ENCODE data around the gene CAMK1. TPM values are rescaled to one million over a fixed set of nuclear protein-coding genes. Genes with fewer than 3 reads are reported as not detected.

Gene CAMK1
- total RNA-seq, 2 experiments from 2014 or later = 33.5 to 35.7 TPM

GRCh38 chr3:9749645-9750555, 19.8 kb downstream of the CAMK1 start, which contains the start of gene OGG1:
Gene OGG1, plus strand, starts transcription at chr3:9749952. Its CDS starts 335 bp downstream, at chr3:9750287.
- Mint-ChIP-seq H3K4me1 (ENCODE audit: low read depth) (peaks cover 74% of the 10 kb centered on the region), H3K9me3 (ENCODE audit: insufficient read depth) (no peaks in the 10 kb centered on the region), H3K27me3 (ENCODE audit: low read depth) (no peaks in the 10 kb centered on the region), H3K4me3 (peak within 1 kb of the TSS; percentile 98), H3K36me3 (ENCODE audit: low read depth) (peaks cover 84% of the 10 kb centered on the region), H3K27ac (peak within 1 kb of the TSS; percentile 95)
- ChIA-PET CTCF (interaction anchor here (1.2 to 2.3 kb wide), 6 partner anchors 10 to 32 kb away, joined by 4 to 9 read pairs (median 6); partner anchors contain the start of gene BRPF1), POLR2A (interaction anchor here (0.7 to 4.4 kb wide), 8 partner anchors 10 to 387 kb away, joined by 3 to 29 read pairs (median 5); partner anchors contain the start of genes ARPC4, BRPF1, TADA3 and THUMPD3)
- DNase-seq (peak; percentile 99), ATAC-seq (peak; percentile 94)

GRCh38 chr3:9749296-9749644, 20.5 kb downstream of the CAMK1 start:
- H3K27ac Mint-ChIP-seq = peak overlapping the region; percentile 95
- no peaks in the 10 kb centered on the region for H3K27me3 Mint-ChIP-seq (ENCODE audit: low read depth)
- DNase-seq (no peak), ATAC-seq (no peak)
- H3K4me1 Mint-ChIP-seq (ENCODE audit: low read depth) = peaks cover 71% of the 10 kb centered on the region
- ChIA-PET POLR2A (interaction anchor here (0.7 to 4.4 kb wide), 5 partner anchors 12 to 387 kb away, joined by 3 to 29 read pairs (median 15); partner anchors contain the start of genes ARPC4, BRPF1, TADA3 and THUMPD3), CTCF (interaction anchor here (1.2 to 1.9 kb wide), 5 partner anchors 10 to 33 kb away, joined by 4 to 9 read pairs (median 5); partner anchors contain the start of gene BRPF1)
- peak overlapping the region; percentile 98 for H3K4me3 Mint-ChIP-seq
- H3K9me3 Mint-ChIP-seq (ENCODE audit: insufficient read depth) = no peaks in the 10 kb centered on the region
- peaks cover 85% of the 10 kb centered on the region for H3K36me3 Mint-ChIP-seq (ENCODE audit: low read depth)

- H3K4me1 Mint-ChIP-seq (ENCODE audit: low read depth) = peaks cover 65% of the 10 kb centered on the region
- H3K27ac Mint-ChIP-seq = no peak overlapping the region
- DNase-seq (no peak), ATAC-seq (no peak)
- no peaks in the 10 kb centered on the region for H3K27me3 Mint-ChIP-seq (ENCODE audit: low read depth)
- ChIA-PET CTCF (interaction anchor here (1.5 to 1.9 kb wide), 2 partner anchors 21 to 185 kb away, joined by 3 to 9 read pairs; no protein-coding TSS in a partner anchor), POLR2A (interaction anchor here (4.4 kb wide), 1 partner anchor 16 kb away, joined by 29 read pairs; the partner anchor contains the start of gene BRPF1)
- H3K36me3 Mint-ChIP-seq (ENCODE audit: low read depth) = peaks cover 88% of the 10 kb centered on the region
- no peaks in the 10 kb centered on the region for H3K9me3 Mint-ChIP-seq (ENCODE audit: insufficient read depth)
- no peak overlapping the region for H3K4me3 Mint-ChIP-seq
Observed at GRCh38 chr3:9748031-9748430, 21.7 kb downstream of the CAMK1 start.

- CTCF ChIA-PET = interaction anchor here (1.5 to 2.5 kb wide), 3 partner anchors 14 to 185 kb away, joined by 3 to 8 read pairs (median 4); no protein-coding TSS in a partner anchor
- H3K9me3 Mint-ChIP-seq (ENCODE audit: insufficient read depth) = no peaks in the 10 kb centered on the region
- H3K27me3 Mint-ChIP-seq (ENCODE audit: low read depth) = no peaks in the 10 kb centered on the region
- DNase-seq = no peak
- no peak overlapping the region for H3K4me3 Mint-ChIP-seq
- POLR2A ChIA-PET = interaction anchor here (0.6 to 4.4 kb wide), 2 partner anchors 15 to 19 kb away, joined by 3 to 29 read pairs; partner anchors contain the start of gene BRPF1
- no peak for ATAC-seq
- peaks cover 68% of the 10 kb centered on the region for H3K4me1 Mint-ChIP-seq (ENCODE audit: low read depth)
- H3K36me3 Mint-ChIP-seq (ENCODE audit: low read depth) = peaks cover 92% of the 10 kb centered on the region
- H3K27ac Mint-ChIP-seq = no peak overlapping the region
Observed at GRCh38 chr3:9747267-9747666, 22.5 kb downstream of the CAMK1 start.

- H3K36me3 Mint-ChIP-seq (ENCODE audit: low read depth) = peaks cover 89% of the 10 kb centered on the region
- H3K27me3 Mint-ChIP-seq (ENCODE audit: low read depth) = no peaks in the 10 kb centered on the region
- DNase-seq (no peak), ATAC-seq (no peak)
- peaks cover 66% of the 10 kb centered on the region for H3K4me1 Mint-ChIP-seq (ENCODE audit: low read depth)
- H3K9me3 Mint-ChIP-seq (ENCODE audit: insufficient read depth) = no peaks in the 10 kb centered on the region
- H3K27ac Mint-ChIP-seq = peak overlapping the region; percentile 8
- ChIA-PET POLR2A (interaction anchor here (0.7 to 2.6 kb wide), 2 partner anchors 13 to 47 kb away, joined by 3 to 10 read pairs; partner anchors contain the start of genes ARPC4 and TADA3), CTCF (interaction anchor here (0.9 to 2.5 kb wide), 3 partner anchors 9 to 19 kb away, joined by 3 to 8 read pairs (median 4); no protein-coding TSS in a partner anchor)
- no peak overlapping the region for H3K4me3 Mint-ChIP-seq
Observed at GRCh38 chr3:9746330-9746729, 23.4 kb downstream of the CAMK1 start.

GRCh38 chr3:9745521-9745920, 24.2 kb downstream of the CAMK1 start:
- H3K36me3 Mint-ChIP-seq (ENCODE audit: low read depth) = peaks cover 88% of the 10 kb centered on the region
- peaks cover 59% of the 10 kb centered on the region for H3K4me1 Mint-ChIP-seq (ENCODE audit: low read depth)
- POLR2A ChIA-PET = interaction anchor here (0.7 to 2.6 kb wide), 3 partner anchors 12 to 48 kb away, joined by 3 to 12 read pairs (median 10); partner anchors contain the start of genes ARPC4, BRPF1 and TADA3
- H3K27me3 Mint-ChIP-seq (ENCODE audit: low read depth) = no peaks in the 10 kb centered on the region
- DNase-seq (no peak), ATAC-seq (no peak)
- no peak overlapping the region for H3K27ac Mint-ChIP-seq
- no peak overlapping the region for H3K4me3 Mint-ChIP-seq
- CTCF ChIA-PET = interaction anchor here (0.9 to 2.5 kb wide), 3 partner anchors 9 to 19 kb away, joined by 3 to 8 read pairs (median 4); no protein-coding TSS in a partner anchor
- no peaks in the 10 kb centered on the region for H3K9me3 Mint-ChIP-seq (ENCODE audit: insufficient read depth)

- peaks cover 89% of the 10 kb centered on the region for H3K36me3 Mint-ChIP-seq (ENCODE audit: low read depth)
- CTCF ChIA-PET = interaction anchor here (1.3 kb wide), 1 partner anchor 11 kb away, joined by 4 read pairs; no protein-coding TSS in a partner anchor
- DNase-seq = no peak
- H3K27me3 Mint-ChIP-seq (ENCODE audit: low read depth) = no peaks in the 10 kb centered on the region
- no peaks in the 10 kb centered on the region for H3K9me3 Mint-ChIP-seq (ENCODE audit: insufficient read depth)
- POLR2A ChIA-PET = interaction anchor here (2.0 to 2.6 kb wide), 2 partner anchors 12 to 49 kb away, joined by 10 to 12 read pairs; partner anchors contain the start of genes ARPC4, BRPF1 and TADA3
- peaks cover 51% of the 10 kb centered on the region for H3K4me1 Mint-ChIP-seq (ENCODE audit: low read depth)
- no peak overlapping the region for H3K4me3 Mint-ChIP-seq
- no peak for ATAC-seq
- no peak overlapping the region for H3K27ac Mint-ChIP-seq
Observed at GRCh38 chr3:9744162-9744561, 25.6 kb downstream of the CAMK1 start.

GRCh38 chr3:9743548-9743947, 26.2 kb downstream of the CAMK1 start:
- peaks cover 89% of the 10 kb centered on the region for H3K36me3 Mint-ChIP-seq (ENCODE audit: low read depth)
- no peaks in the 10 kb centered on the region for H3K27me3 Mint-ChIP-seq (ENCODE audit: low read depth)

GRCh38 chr3:9742560-9742959, 27.2 kb downstream of the CAMK1 start:
- ChIA-PET CTCF (interaction anchor here (0.8 to 1.3 kb wide), 2 partner anchors 10 to 11 kb away, joined by 3 to 4 read pairs; partner anchors contain the start of gene BRPF1), POLR2A (interaction anchor here (1.0 kb wide), 1 partner anchor 10 kb away, joined by 3 read pairs; no protein-coding TSS in a partner anchor)
- Mint-ChIP-seq H3K36me3 (ENCODE audit: low read depth) (peaks cover 88% of the 10 kb centered on the region), H3K27ac (peak overlapping the region; percentile 15), H3K9me3 (ENCODE audit: insufficient read depth) (no peaks in the 10 kb centered on the region), H3K4me3 (no peak overlapping the region), H3K27me3 (ENCODE audit: low read depth) (no peaks in the 10 kb centered on the region), H3K4me1 (ENCODE audit: low read depth) (peaks cover 40% of the 10 kb centered on the region)
- no peak for ATAC-seq
- no peak for DNase-seq

More at GRCh38 chr3:9743548-9743947, 26.2 kb downstream of the CAMK1 start:
- peaks cover 46% of the 10 kb centered on the region for H3K4me1 Mint-ChIP-seq (ENCODE audit: low read depth)
- H3K9me3 Mint-ChIP-seq (ENCODE audit: insufficient read depth) = no peaks in the 10 kb centered on the region
- ChIA-PET CTCF (interaction anchor here (1.3 kb wide), 2 partner anchors 11 to 12 kb away, joined by 4 read pairs; partner anchors contain the start of gene BRPF1), POLR2A (interaction anchor here (2.0 to 2.6 kb wide), 2 partner anchors 11 to 50 kb away, joined by 10 to 12 read pairs; partner anchors contain the start of genes ARPC4, BRPF1 and TADA3)
- H3K4me3 Mint-ChIP-seq = no peak overlapping the region
- ATAC-seq (no peak), DNase-seq (no peak)
- no peak overlapping the region for H3K27ac Mint-ChIP-seq

GRCh38 chr3:9739181-9739580, 30.6 kb downstream of the CAMK1 start:
- Mint-ChIP-seq H3K27ac (no peak overlapping the region), H3K9me3 (ENCODE audit: insufficient read depth) (no peaks in the 10 kb centered on the region), H3K36me3 (ENCODE audit: low read depth) (peaks cover 82% of the 10 kb centered on the region), H3K4me3 (no peak overlapping the region), H3K4me1 (ENCODE audit: low read depth) (peaks cover 49% of the 10 kb centered on the region), H3K27me3 (ENCODE audit: low read depth) (no peaks in the 10 kb centered on the region)
- no peak for DNase-seq
- CTCF ChIA-PET = interaction anchor here (0.8 to 2.7 kb wide), 2 partner anchors 11 to 12 kb away, joined by 5 to 13 read pairs; partner anchors contain the start of gene OGG1
- POLR2A ChIA-PET = interaction anchor here (2.8 kb wide), 1 partner anchor 10 kb away, joined by 15 read pairs; the partner anchor contains the start of gene OGG1
- no peak for ATAC-seq

- H3K27ac Mint-ChIP-seq = peak overlapping the region; percentile 5
- no peaks in the 10 kb centered on the region for H3K27me3 Mint-ChIP-seq (ENCODE audit: low read depth)
- ChIA-PET CTCF (interaction anchor here (0.8 to 3.4 kb wide), 7 partner anchors 9 to 383 kb away, joined by 3 to 19 read pairs (median 3); partner anchors contain the start of gene OGG1), POLR2A (interaction anchor here (0.8 to 2.8 kb wide), 3 partner anchors 10 to 35 kb away, joined by 3 to 15 read pairs (median 3); partner anchors contain the start of gene OGG1)
- no peak for ATAC-seq
- peaks cover 81% of the 10 kb centered on the region for H3K36me3 Mint-ChIP-seq (ENCODE audit: low read depth)
- no peak for DNase-seq
- H3K9me3 Mint-ChIP-seq (ENCODE audit: insufficient read depth) = no peaks in the 10 kb centered on the region
- peaks cover 58% of the 10 kb centered on the region for H3K4me1 Mint-ChIP-seq (ENCODE audit: low read depth)
- H3K4me3 Mint-ChIP-seq = no peak overlapping the region
Observed at GRCh38 chr3:9736831-9737230, 32.9 kb downstream of the CAMK1 start.

Data from activated CD8-positive, alpha-beta T cell treated with anti-CD3 and anti-CD28 coated beads, Interleukin-2, amount 10 ng/mL, durations not matched to agents 7 days and 5 days (primary cell).